ENCODE measurements around the gene RAB40A.
"Not testable (repeated sequence)": the region's sequence is repeated elsewhere in the genome, so short reads cannot be mapped to it uniquely, and the experiment has no call there.

RAB40A gene

GRCh38 chrX:103469977-103470376 is 49.3 kb downstream of the RAB40A start:
- not testable (repeated sequence) for H3K4me3 ChIP-seq (ENCODE audit: low read depth, low read length); DNase-seq (ENCODE audit: low read depth)

GRCh38 chrX:103467887-103468286 is 51.4 kb downstream of the RAB40A start:
- DNase-seq (ENCODE audit: low read depth), result no peak

GRCh38 chrX:103467156-103467555 is 52.1 kb downstream of the RAB40A start:
- no peak overlapping the region for H3K4me3 ChIP-seq (ENCODE audit: low read depth, low read length)
- no peak for DNase-seq (ENCODE audit: low read depth)

More at GRCh38 chrX:103467887-103468286, 51.4 kb downstream of the RAB40A start:
- H3K4me3 ChIP-seq (ENCODE audit: low read depth, low read length), result no peak overlapping the region

- no peak for DNase-seq (ENCODE audit: low read depth)
- H3K4me3 ChIP-seq (ENCODE audit: low read depth, low read length), result no peak overlapping the region
These were observed 54.5 kb downstream of the RAB40A start for GRCh38 chrX:103464774-103465117.

GRCh38 chrX:103464072-103464773 is 55.1 kb downstream of the RAB40A start:
- no peak overlapping the region for H3K4me3 ChIP-seq (ENCODE audit: low read depth, low read length)
- DNase-seq (ENCODE audit: low read depth), result no peak

- DNase-seq (ENCODE audit: low read depth), result peak; percentile 34
- H3K4me3 ChIP-seq (ENCODE audit: low read depth, low read length), result no peak overlapping the region
These were observed 58.1 kb downstream of the RAB40A start for GRCh38 chrX:103461156-103461555.

- not testable (repeated sequence) for DNase-seq (ENCODE audit: low read depth); H3K4me3 ChIP-seq (ENCODE audit: low read depth, low read length)
These were observed 59.1 kb downstream of the RAB40A start for GRCh38 chrX:103460001-103460755.

GRCh38 chrX:103453655-103454054 is 65.6 kb downstream of the RAB40A start:
- H3K4me3 ChIP-seq (ENCODE audit: low read depth, low read length), result no peak overlapping the region
- DNase-seq (ENCODE audit: low read depth), result peak; percentile 89

All from skeletal muscle cell (primary cell).